ENCODE results near the gene GPR75.

GPR75 gene

DNA sequence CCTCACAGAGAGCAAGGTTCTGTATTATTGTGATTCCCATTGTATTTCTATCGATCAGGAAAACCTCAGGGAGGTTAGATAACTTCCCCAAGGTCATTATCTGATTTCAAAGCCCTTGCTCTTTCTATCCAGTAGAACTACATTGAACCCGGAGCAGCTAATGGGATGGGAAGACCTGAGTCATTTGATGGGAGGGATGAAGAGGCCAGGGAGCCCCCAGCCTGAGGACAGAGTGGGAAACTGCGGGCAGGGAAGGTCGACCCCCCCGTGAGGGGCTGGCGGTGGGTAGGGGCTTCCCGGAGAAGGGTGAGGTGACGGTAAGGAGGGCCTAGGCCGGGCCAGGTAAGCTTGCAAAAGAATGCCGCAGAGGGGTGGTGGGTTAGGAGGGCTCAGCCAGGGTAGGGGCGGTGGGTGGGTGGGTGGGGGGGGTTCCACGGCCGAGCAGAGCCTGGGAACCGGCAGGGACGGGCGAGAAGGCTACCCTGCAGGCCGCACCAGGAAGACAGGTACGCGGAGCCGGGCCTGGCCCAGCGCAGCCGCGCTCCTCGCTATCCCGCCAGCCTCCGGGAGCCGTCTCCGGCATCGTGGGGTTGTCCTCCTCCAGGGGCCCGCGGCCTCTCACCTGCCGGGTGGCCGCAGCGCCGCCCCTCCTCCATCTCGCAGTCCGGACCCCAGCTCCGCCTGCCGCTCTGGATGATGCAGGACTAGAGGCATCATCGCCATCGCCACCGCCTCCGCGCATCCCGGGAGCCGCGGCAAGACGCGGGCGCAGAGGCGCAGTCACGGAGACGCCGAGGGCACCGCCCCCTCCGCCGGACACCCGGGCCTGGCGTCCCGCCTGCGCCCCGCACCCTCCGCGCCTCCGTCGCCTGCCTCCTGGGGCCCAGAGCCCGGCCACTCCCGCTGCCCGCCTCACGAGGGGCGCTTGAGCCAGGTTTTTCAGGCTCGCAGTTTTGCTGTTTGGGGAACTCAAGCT, at the start of gene GPR75:
Gene GPR75 (minus strand): TSS at position 762 of the 976 bp plus-strand sequence. CDS start 5,211 bp downstream, outside the sequence.
- DNase-seq: no peak

DNA sequence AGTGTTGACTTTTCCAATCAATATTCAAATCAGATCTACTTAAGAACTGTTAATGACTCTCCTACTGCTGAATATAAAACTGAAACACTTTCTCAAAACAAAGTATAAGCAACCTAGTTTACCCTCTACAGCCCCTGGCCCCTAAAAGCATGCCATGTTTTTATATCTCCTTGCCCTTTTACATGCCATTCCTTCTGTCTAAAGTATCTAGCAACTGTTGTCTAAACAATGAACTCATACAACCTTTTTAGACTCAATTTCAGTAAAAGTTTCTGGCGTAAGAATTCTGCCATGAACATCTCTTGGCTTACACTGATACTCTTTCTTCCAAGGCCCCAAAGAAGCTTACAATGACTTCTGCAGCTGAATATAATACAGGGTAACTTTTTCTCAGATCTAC, 47.8 kb upstream of the GPR75 start:
- DNase-seq: no peak

DNA sequence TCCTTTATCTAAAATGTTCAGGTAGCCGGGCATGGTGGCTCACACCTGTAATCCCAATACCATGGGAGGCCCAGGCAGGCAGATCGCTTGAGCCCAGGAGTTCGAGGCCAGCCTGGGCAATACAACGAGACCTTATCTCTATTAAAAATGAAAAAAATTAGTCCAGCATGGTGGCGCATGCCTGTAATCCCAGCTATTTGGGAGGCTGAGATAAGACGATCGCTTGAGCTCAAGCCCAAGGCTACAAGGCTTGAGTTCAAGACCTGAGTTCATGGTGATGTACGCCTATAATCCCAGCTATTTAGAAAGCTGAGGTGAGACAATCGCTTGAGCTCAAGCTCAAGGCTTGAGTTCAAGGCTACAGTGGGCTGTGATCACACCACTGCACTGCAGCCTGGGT, 45.6 kb upstream of the GPR75 start:
- no peak for DNase-seq

DNA sequence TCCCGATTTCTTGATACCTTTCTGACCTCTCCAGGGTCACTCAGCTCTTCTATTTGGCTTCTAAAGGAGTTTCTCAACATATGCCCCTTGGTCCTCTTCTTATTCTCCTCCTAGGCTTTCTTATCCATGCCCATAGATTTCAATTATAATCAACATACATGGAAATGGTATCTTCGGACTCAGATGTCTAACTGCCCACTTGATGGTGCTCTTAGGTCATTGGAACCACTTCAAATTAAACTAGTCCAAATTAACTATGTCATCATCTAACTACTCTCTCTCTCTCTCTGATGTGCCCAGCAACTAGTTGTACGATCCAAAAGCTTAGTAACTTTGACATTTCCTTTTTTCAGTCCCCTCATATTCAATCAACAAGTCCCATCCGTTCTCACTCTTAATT, 43.2 kb upstream of the GPR75 start:
- no peak for DNase-seq

DNA sequence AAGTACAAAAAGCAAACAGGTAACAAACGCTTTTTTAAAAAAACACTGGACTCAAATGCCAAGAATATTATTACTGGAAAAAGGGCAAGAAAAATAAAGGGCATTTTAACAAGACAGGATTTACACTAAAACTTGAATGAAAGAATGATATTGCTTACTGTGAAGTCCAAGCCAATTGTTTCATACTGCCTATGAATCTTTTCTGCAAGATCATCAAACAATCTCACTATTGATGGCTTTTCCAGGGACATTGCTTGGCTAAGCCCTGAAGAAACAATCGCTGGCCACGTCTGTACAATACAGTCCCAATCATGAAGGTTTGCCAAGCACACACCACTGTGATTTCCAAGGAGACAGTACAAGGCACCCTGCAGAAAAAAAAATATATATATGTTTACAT, 41.4 kb upstream of the GPR75 start:
- DNase-seq: no peak

DNA sequence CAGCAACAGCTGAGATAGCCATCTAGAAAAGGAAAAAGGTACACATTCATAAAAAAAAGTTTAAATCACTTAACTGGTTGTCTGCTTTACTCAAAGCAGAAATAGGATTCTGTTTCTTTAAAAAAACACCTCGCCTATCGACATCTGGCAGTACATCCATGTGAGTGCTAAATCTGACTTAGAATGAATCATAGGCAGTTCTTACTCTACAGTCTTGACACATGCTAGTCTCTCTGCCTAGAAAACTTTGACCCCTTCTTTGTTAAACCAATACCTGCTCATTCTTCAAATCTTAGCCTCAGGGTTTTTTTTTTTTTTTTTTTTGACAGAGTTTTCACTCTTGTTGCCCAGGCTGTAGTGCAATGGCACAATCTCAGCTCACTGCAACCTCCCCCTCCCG, 37.1 kb upstream of the GPR75 start:
- no peak for DNase-seq

DNA sequence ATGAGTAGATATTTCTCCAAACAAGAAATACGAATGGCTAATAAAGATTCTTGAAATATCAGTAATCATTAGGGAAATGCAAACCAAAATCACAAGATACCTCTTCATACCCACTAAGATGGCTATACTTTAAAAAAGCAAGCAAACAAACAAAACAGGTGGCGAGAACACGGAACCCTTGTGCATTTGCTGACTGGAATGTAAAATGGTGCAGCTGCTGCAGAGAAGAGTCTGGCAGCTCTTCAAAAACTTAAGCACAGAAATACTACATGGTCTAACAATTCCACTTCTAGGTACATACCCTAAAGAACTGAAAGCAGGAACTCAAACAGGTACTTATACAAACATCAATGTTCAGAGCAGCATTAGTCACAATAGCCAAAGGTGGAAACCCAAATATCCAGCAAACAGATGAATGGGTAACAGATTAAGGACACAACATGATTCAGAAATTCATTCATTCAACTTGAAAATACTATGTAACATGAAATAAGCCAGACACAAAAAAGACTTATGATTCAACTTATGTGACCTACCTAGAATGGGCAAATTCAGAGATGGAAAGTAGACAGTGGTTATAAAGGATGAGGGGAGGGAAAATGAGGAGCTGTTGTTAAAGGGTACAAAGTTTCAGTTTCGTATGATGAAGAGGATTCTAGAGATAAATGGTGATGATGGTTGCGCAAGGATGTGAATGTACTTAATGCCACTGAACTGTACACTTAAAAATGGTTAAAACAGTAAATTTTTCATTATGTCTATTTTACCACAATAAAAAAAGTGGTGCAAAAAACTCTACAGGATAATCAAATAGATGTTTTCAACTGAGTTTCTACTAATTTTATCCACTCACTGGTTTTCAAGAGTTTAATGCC, 26.9 kb upstream of the GPR75 start:
- DNase-seq: no peak

DNA sequence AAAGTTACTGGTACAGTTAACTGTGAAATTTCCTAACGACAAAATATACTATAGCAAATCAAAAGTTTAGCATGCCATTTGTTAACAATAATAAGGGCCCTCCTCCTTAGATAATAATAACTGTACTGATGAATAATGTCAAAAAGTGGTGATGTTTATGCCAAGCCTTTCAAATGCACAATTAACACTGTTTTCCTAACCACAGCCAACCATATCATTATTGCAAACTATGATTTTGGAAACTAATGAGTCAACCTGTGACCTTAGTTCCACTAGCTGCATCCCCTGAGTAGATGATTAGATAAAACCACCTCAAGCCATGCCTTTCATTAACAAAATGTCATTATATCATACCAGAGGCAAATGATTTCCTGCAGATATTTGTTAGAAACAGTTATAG, 25.1 kb upstream of the GPR75 start:
- DNase-seq: no peak

DNA sequence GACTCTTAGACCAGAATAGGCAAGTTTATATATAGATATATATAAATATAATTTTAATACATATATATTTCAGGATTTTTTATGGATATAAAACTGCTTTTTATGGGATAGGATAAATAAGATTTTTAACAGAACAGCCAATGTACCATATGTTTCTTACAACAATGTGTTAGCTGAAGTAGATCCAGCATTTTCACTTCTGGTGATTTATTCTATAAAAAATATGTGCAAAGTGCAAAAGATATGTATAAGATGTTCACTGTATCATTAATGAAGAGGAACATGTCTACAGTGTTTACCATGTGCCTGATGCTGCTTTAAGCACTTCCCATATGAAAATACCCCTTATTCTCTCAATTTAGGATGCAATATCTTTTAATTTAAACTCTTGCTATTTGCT, 22.2 kb upstream of the GPR75 start:
- no peak for DNase-seq

DNA sequence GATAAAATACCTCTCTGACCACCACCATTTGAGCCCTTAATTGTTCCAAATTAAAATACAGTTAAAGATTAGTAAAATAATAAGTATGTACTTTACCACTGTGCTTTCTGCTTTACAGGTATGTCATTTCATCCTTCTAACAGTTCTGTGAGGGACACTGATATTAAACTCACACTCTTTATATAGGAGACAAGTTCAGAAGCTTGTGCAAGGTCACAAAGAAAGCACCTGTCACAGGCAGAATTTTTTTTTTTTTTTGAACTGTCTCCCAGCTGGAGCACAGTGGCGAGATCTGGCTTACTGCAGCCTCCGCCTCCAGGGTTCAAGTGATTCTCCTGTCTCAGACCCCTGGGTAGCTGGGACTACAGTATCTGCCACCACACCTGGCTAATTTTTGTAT, 21.6 kb upstream of the GPR75 start:
- DNase-seq: no peak

DNA sequence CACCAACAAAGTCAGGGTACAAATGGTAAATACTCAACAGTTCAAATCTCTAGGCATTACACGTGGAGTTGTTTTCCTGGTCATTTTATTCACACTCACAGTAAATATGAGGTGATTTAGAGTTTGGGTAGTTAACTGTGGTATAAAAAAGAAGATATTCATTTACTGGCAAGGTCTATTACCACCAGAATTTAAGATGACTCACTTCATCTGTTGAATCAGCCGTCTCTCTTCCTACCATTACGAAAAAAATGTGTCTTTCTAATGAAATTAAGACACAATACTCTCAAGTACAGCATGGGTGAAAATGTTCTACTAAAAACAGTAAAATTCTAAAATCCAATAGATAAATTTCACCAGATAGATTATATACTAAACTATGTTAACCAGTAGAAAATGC, 21.0 kb upstream of the GPR75 start:
- DNase-seq: no peak

DNA sequence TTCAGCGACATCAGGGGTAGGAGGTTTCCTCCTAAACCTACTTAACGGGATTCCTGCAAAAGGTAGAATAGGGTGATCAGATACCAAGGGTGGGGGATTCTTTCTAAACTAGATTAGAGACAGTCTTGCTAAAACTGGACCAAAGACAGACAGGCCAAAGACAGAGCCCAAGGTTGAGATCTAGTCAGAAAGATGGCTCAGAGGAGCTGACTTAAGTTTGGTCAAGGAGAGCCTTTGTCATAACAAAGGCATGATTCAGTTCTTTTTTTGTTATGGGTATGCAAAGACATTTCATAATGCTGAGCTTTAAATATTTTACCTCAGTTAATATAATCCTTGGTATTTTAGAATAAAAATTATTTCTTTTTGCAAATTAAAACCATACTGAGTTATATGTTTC, 17.8 kb upstream of the GPR75 start:
- DNase-seq: no peak

DNA sequence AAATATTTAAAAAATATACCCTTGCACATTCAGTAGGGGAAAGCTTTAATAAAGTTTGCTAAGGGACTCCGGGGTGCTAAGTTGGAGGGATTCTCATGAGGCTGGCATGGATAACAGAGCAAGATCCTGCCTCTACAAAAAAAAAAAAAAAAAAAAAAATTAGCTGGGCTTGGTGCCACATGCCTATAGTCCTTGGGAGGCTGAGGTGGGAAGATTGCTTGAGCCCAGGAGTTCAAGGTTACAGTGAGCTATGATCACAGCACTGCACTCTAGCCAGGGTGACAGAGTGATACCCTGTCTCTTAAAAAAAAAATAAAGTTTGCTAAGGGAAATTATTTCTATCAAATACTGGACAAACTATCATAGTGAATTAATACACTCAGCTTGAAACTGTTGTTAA, 17.3 kb upstream of the GPR75 start:
- no peak for DNase-seq

DNA sequence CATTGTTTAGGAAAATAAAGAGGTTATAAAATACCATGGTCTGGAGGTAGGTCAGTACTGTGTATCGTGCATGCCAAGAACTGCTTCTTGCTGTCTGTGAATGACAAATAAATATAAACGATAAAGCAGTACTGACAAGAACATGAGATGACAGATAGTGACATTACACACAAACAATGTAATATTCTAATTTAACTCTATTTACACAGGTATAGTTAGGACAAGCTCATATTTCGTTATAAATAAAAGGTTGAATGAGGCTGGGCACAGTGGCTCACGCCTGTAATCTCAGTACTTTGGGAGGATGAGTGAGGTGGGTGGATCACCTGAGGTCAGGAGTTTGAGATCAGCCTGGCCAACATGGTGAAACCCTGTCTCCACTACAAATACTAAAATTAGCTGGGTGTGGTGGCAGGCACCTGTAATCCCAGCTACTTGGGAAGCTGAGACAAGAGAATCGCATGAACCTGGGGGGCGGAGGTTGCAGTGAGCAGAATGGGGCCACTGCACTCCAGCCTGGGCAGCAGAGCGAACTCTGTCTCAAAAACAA, 14.7 kb upstream of the GPR75 start:
- DNase-seq: no peak

DNA sequence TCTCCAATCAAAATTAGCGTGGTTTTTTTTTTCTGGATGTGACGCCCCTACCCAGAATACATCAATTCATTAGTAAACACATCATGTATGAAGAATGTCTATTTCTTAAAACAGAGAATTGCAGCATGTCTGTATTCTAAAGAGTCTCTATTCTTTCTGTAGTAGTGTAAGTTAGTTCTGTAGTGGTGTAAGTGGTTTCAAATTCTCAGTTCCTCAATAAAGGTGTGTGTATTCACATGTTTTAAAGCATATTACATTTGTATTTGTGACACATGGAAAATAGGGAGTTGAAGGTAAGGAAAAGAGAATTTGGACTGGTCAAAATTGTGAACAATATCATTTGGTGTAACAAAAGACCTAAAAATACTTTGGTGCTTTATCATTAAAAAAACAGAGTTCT, 8.0 kb upstream of the GPR75 start:
- no peak for DNase-seq

DNA sequence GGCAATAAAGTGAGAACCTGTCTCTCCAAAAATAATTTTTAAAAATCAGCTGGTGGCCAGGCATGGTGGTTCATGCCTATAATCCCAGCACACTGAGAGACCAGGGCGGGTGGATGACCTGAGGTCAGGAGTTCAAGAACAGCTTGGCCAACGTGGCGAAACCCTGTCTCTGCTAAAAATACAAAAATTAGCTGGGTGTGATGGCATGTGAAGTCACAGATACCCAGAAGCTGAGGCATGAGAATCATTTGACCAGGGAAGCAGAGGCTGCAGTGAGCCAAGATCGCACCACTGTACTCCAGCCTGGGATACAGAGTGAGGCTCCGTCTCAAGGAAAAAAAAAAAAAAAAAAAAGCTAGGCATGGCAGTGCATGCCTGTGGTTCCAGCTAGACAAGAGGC, 7.4 kb upstream of the GPR75 start:
- DNase-seq: no peak

DNA sequence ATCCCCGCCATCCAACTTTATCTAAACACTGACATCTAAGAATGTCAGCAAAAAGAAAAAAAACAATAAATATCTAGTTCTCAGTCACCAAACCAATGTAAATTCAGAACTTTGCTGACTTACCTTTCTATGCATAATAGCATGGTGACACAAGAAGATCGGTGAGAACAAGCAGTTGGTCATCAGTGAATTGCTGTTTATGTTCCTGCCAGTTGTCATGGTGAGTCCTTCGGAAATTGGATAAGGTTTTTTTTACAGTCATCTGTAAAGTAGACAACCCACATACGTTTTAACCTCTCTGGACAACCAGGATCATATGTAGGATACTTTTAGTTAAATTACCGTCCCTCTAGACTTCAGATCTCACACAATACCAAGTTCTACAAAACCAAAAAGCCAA, 6.2 kb upstream of the GPR75 start:
- DNase-seq: no peak

DNA sequence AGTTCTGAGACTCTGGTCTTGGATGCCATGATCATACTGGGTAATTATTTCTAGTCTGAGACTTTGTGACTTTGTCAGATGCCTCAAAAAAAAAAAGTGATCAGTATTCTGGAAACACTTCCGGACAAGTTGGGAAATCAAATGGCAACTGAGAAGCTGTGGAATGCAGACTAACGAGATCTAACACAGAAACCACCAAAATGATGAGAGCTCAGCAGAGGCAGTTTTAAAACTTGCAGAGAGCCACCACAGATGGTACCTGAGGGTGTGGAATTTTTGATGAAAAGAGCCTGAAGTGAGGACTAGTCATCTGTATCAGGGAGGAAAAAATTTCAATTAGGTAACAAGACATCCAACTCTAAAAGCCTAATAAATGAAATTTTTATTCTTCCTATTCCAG, 5.5 kb upstream of the GPR75 start:
- DNase-seq: no peak

DNA sequence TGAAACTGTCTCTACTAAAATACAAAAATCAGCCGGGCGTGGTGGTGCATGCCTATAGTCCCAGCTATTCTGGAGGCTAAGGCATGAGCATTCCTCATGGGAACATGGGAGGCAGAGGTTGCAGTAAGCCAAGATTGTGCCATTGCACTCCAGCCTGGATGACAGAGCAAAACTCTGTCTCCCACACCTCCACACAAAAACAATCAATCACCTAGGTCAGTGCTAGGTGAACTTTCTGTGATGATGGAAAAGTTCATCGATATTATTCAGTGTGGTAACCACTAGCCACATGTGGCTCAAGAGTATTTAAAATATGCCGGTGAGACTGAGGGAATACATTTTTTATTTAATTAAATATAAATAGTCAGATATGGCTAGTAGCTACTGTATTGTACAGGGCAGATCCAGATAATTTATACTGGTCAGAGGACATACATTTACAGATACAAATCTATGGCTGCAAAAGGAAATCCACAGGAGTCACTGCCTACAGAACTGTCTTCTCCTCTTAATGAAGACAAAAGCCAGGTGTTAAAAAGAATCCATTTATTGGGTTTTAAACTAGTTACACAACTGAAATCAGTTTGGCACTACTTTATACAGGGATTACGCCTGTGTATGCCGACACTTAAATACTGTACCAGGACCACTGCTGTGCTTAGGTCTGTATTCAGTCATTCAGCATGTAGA, 3.9 kb upstream of the GPR75 start:
- DNase-seq: no peak

DNA sequence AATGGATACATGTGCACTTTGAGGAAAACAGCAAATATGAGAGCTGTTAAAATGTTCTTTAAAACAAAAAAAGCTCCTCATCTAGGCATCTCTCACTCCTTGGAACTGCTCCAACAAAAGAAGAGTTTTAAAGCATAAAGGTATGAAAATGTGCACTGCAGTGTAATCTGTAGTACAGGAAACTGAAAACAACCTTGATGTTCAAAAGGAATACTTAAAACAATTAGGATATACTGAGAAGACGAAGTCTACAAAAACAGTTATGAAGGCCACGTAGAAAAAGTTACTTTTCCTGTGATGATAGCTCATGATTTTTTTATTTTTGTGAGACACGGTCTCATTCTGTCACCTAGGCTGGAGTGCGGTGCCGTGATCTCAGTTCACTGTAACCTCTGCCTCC, 2.1 kb upstream of the GPR75 start:
- peak in 3 of 6 experiments; percentile 29 to 33 (median 30) for DNase-seq

DNA sequence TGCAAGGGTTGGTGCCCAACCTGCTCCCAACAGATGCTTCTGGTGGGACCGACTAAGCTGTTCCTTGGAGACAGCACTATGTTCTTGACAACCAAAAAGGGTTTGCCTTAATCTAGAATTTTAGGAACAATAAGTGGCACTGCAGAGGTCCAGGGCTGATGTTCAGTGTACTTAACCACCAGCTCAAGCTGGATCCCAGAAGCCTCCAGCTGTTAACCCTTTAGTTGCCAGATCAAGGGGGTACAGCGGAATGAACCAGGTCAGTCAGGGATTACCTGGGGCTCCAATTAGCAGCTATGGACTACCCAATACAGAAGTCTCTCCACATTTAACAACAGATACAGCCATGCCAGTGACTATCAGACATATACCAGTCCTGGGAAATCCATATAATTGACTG, 3.5 kb downstream of the GPR75 start:
- no peak for DNase-seq

DNA sequence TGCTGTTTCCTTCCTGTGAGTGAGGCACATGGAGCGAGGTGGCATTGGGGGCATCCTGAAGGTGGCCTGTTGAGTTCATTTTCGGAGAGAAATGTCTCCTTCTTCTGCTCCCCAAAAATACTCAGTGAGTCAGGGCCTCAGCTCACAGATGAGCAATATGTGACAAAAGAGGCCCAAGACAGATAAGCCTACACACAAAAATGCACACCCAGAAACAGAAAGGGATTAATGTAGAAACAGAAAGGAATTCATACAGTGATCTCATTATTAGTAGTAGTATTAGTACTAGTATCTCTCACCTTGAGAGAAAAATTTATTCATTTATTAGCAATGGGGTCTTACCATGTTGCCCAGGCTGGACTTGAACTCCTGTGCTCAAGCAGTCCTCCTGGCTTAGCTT, 5.1 kb downstream of the GPR75 start:
- no peak for DNase-seq

DNA sequence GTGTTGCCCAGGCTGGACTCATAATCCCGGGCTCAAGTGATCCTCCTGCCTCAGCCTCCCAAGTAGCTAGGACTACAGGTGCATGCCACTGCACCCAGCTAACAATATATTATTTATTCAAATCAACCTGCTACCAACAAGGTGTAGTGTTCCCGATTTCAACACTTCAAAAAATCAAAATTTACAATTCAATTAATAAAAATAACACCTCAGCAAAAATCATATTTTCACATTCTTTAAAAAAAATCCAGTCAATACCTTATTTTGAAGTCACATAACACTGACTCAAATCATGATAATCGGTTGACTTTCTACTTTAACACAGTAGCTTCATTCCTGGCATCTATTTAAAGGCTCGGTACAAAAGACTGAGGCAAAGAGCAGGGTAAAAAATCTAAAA, 7.2 kb downstream of the GPR75 start:
- DNase-seq: no peak
